Muscle of arm (tissue), 12 donors: ENCODE results near the gene RAP1GDS1. TPM values are rescaled to one million over a fixed set of nuclear protein-coding genes. Genes with fewer than 3 reads are reported as not detected.
"Not testable (repeated sequence)": the region's sequence is repeated elsewhere in the genome, so short reads cannot be mapped to it uniquely, and the experiment has no call there.

Source experiments
- DNase-seq: peaks from one replicate; pipeline ENCODE4 v3.0.0-alpha.2; 2013
- polyA plus RNA-seq, 12 donors: library from polyadenylated mRNA; unstranded; fragments of 120-200 nt; gene quantifications; one replicate each; pipeline ENCODE4 v1.2.1, GENCODE V29; 2013; ENCODE audit not compliant: insufficient read length in 12 of 12

RAP1GDS1 gene
- polyA plus RNA-seq, 12 donors, result 22.6 to 30.3 (median 26.0) TPM; not detected in 1

- no peak for DNase-seq
Observed at GRCh38 chr4:98430708-98431403, 169.7 kb downstream of the RAP1GDS1 start.

GRCh38 chr4:98433691-98434090 is 172.5 kb downstream of the RAP1GDS1 start:
- no peak for DNase-seq

- DNase-seq, result no peak
Observed at GRCh38 chr4:98434816-98435215, 173.6 kb downstream of the RAP1GDS1 start.

- DNase-seq, result no peak
Observed at GRCh38 chr4:98444371-98444770, 183.2 kb downstream of the RAP1GDS1 start.

- no peak for DNase-seq
Observed at GRCh38 chr4:98446499-98447375, 185.6 kb downstream of the RAP1GDS1 start.

GRCh38 chr4:98447648-98448047 is 186.5 kb downstream of the RAP1GDS1 start:
- no peak for DNase-seq

- peak; percentile 7 for DNase-seq
Observed at GRCh38 chr4:98448908-98449307, 187.7 kb downstream of the RAP1GDS1 start.

GRCh38 chr4:98452091-98452490 is 190.9 kb downstream of the RAP1GDS1 start:
- DNase-seq, result no peak

GRCh38 chr4:98457422-98457821 is 196.2 kb downstream of the RAP1GDS1 start:
- not testable (repeated sequence) for DNase-seq

- DNase-seq, result not testable (repeated sequence)
Observed at GRCh38 chr4:98461121-98461865, 200.1 kb downstream of the RAP1GDS1 start.

GRCh38 chr4:98462487-98462886 is 201.3 kb downstream of the RAP1GDS1 start:
- no peak for DNase-seq

- no peak for DNase-seq
Observed at GRCh38 chr4:98466868-98467599, 205.8 kb downstream of the RAP1GDS1 start.

GRCh38 chr4:98467627-98468072 is 206.5 kb downstream of the RAP1GDS1 start:
- peak; percentile 87 for DNase-seq

- peak; percentile 55 for DNase-seq
Observed at GRCh38 chr4:98468709-98469108, 207.5 kb downstream of the RAP1GDS1 start.

- no peak for DNase-seq
Observed at GRCh38 chr4:98469771-98470170, 208.6 kb downstream of the RAP1GDS1 start.

- DNase-seq, result no peak
Observed at GRCh38 chr4:98470366-98470765, 209.2 kb downstream of the RAP1GDS1 start.

GRCh38 chr4:98470831-98471230 is 209.6 kb downstream of the RAP1GDS1 start:
- no peak for DNase-seq

- no peak for DNase-seq
Observed at GRCh38 chr4:98473046-98473445, 211.9 kb downstream of the RAP1GDS1 start.

GRCh38 chr4:98474408-98474844 is 213.2 kb downstream of the RAP1GDS1 start:
- DNase-seq, result no peak

GRCh38 chr4:98476891-98477290 is 215.7 kb downstream of the RAP1GDS1 start:
- DNase-seq, result no peak

- not testable (repeated sequence) for DNase-seq
Observed at GRCh38 chr4:98479590-98479989, 218.4 kb downstream of the RAP1GDS1 start.
